GM23338 (cell line): ENCODE data around the gene MAPK8IP3. TPM values are rescaled to one million over a fixed set of nuclear protein-coding genes. Genes with fewer than 3 reads are reported as not detected.

Experiments used
- ATAC-seq: fragments of 200-7000 bp; cut with Tn5 transposase; 3 replicates; pipeline ENCODE4 v1.9.1; 2020
- DNase-seq: peaks from one replicate; pipeline ENCODE4 v3.0.0-alpha.2; 2015; ENCODE audit warnings: low spot score
- H2AFZ ChIP-seq: fragments of 200-600 bp; sonication (generic); 2 replicates; pipeline ENCODE4 v1.8.0; 2016; ENCODE audit warnings: antibody characterized with exemption, mild to moderate bottlenecking, moderate library complexity
- H3F3A ChIP-seq: fragments of 200-600 bp; sonication (generic); replicated peaks from 2 replicates; pipeline ENCODE4 v1.8.0; 2017; ENCODE audit warnings: antibody characterized with exemption, mixed run types, low read depth
- H3K27ac ChIP-seq: fragments of 200-600 bp; sonication (generic); 2 replicates; pipeline ENCODE4 v1.6.1; 2016; ENCODE audit warnings: low read depth
- H3K27me3 ChIP-seq: fragments of 200-600 bp; sonication (generic); 2 replicates; pipeline ENCODE4 v1.8.0; 2016; ENCODE audit warnings: mild to moderate bottlenecking, mixed run types, moderate library complexity; ENCODE audit not compliant: insufficient read depth
- H3K36me3 ChIP-seq: fragments of 200-600 bp; sonication (generic); 2 replicates; pipeline ENCODE4 v1.8.0; 2016; ENCODE audit warnings: mild to moderate bottlenecking; ENCODE audit not compliant: insufficient read depth
- H3K4me1 ChIP-seq: fragments of 200-600 bp; sonication (generic); 2 replicates; pipeline ENCODE4 v1.8.0; 2016; ENCODE audit warnings: mild to moderate bottlenecking, moderate library complexity; ENCODE audit not compliant: insufficient read depth
- H3K4me2 ChIP-seq: fragments of 200-600 bp; sonication (generic); 2 replicates; pipeline ENCODE4 v1.7.1; 2017; ENCODE audit warnings: mixed run types
- H3K4me3 ChIP-seq: fragments of 200-600 bp; sonication (generic); 2 replicates; pipeline ENCODE4 v1.6.1; 2016; ENCODE audit warnings: mixed run types
- H3K79me2 ChIP-seq: fragments of 200-600 bp; sonication (generic); replicated peaks from 2 replicates; pipeline ENCODE4 v1.8.0; 2017; ENCODE audit warnings: mild to moderate bottlenecking; ENCODE audit not compliant: insufficient read depth
- H3K9me2 ChIP-seq: fragments of 200-600 bp; sonication (generic); 2 replicates; pipeline ENCODE4 v1.8.0; 2017; ENCODE audit not compliant: insufficient read depth
- H4K20me1 ChIP-seq: fragments of 200-600 bp; sonication (generic); replicated peaks from 2 replicates; pipeline ENCODE4 v1.8.0; 2017; ENCODE audit warnings: mild to moderate bottlenecking; ENCODE audit not compliant: insufficient read depth
- H3K27ac Mint-ChIP-seq: 2 replicates; pipeline ENCODE4 v1.8.0; 2020; ENCODE audit warnings: inconsistent platforms, mild to moderate bottlenecking, moderate library complexity, mixed read lengths
- H3K27me3 Mint-ChIP-seq: 3 replicates; pipeline ENCODE4 v1.8.0; 2022; ENCODE audit warnings: low read depth, mild to moderate bottlenecking, moderate library complexity, mixed read lengths, inconsistent platforms; ENCODE audit not compliant: insufficient read depth, poor library complexity
- H3K36me3 Mint-ChIP-seq: 3 replicates; pipeline ENCODE4 v1.8.0; 2021; ENCODE audit warnings: low read depth, mild to moderate bottlenecking, inconsistent platforms, moderate library complexity, mixed read lengths
- H3K4me1 Mint-ChIP-seq: 3 replicates; pipeline ENCODE4 v1.8.0; 2020; ENCODE audit warnings: mild to moderate bottlenecking, inconsistent platforms, mixed read lengths
- H3K4me3 Mint-ChIP-seq: 3 replicates; pipeline ENCODE4 v1.8.0; 2021; ENCODE audit warnings: moderate library complexity, mild to moderate bottlenecking, inconsistent platforms, mixed read lengths
- H3K9me3 Mint-ChIP-seq: 3 replicates; pipeline ENCODE4 v1.8.0; 2020; ENCODE audit warnings: moderate library complexity, mild to moderate bottlenecking, inconsistent platforms, mixed read lengths
- CREB1 ChIP-seq: fragments of 250-450 bp; sonication (Bioruptor Pico); IDR thresholded peaks from 2 replicates; pipeline ENCODE4 v1.5.0; 2020; ENCODE audit warnings: low read depth, mild to moderate bottlenecking, moderate library complexity
- CTCF ChIP-seq, 2 experiments: fragments of 200-600 bp in 1 of 2; sonication (generic) in 1 of 2; conservative IDR thresholded peaks; 2 replicates each; pipeline versions ENCODE4 v1.5.1 to v1.6.1; 2016 to 2017; ENCODE audit warnings: antibody characterized with exemption in 2 of 2, low read depth in 2 of 2, mild to moderate bottlenecking in 2 of 2, moderate library complexity in 1 of 2
- ETS1 ChIP-seq: IDR thresholded peaks from 2 replicates; pipeline ENCODE4 v1.6.1; 2016; ENCODE audit warnings: antibody characterized with exemption
- EZH2 ChIP-seq: fragments of 200-600 bp; sonication (generic); IDR thresholded peaks from one replicate; pipeline ENCODE4 v1.8.0; 2017; ENCODE audit warnings: antibody characterized with exemption, mild to moderate bottlenecking, low read depth; ENCODE audit not compliant: unreplicated experiment
- EZH2phosphoT487 ChIP-seq: fragments of 200-600 bp; sonication (generic); IDR thresholded peaks from one replicate; pipeline ENCODE4 v1.8.1; 2018; ENCODE audit warnings: antibody characterized with exemption; ENCODE audit not compliant: unreplicated experiment
- JUNB ChIP-seq: IDR thresholded peaks from one replicate; pipeline ENCODE4 v1.6.1; 2016; ENCODE audit warnings: antibody characterized with exemption; ENCODE audit not compliant: unreplicated experiment
- NANOG ChIP-seq: IDR thresholded peaks from 2 replicates; pipeline ENCODE4 v1.6.1; 2016; ENCODE audit warnings: antibody characterized with exemption, borderline replicate concordance
- POLR2AphosphoS5 ChIP-seq: IDR thresholded peaks from 2 replicates; pipeline ENCODE4 v1.6.1; 2016; ENCODE audit warnings: antibody characterized with exemption, low read depth
- STAT1 ChIP-seq: IDR thresholded peaks from one replicate; pipeline ENCODE4 v1.6.1; 2016; ENCODE audit warnings: antibody characterized with exemption; ENCODE audit not compliant: unreplicated experiment
- ZNF114 ChIP-seq: fragments of 250-450 bp; sonication (Bioruptor Pico); IDR thresholded peaks from 2 replicates; pipeline ENCODE4 v1.5.0; 2020; ENCODE audit warnings: mild to moderate bottlenecking, moderate library complexity
- ZNF331 ChIP-seq: fragments of 250-450 bp; sonication (Bioruptor Pico); IDR thresholded peaks from 2 replicates; pipeline ENCODE4 v1.5.0; 2020; ENCODE audit warnings: low read depth, mild to moderate bottlenecking, moderate library complexity
- polyA plus RNA-seq: library from polyadenylated mRNA; unstranded; fragments of >200 nt; fragmentation: Nextera tagmentation; extraction: Ambion mirVana; gene quantifications from 2 replicates; pipeline ENCODE4 v1.2.1, GENCODE V29; 2016
- total RNA-seq: library from RNA; depleted of rRNA; stranded (reverse); fragments of >200 nt; shearing (Covaris generic); gene quantifications from 2 replicates; pipeline ENCODE4 v1.2.3, GENCODE V29; 2014
- TF ChIP-seq, protein P1 (sequence below): fragments of 250-450 bp; sonication (Bioruptor Pico); IDR thresholded peaks from 2 replicates; pipeline ENCODE4 v1.5.0; 2020; ENCODE audit warnings: mild to moderate bottlenecking, moderate library complexity
- TF ChIP-seq, protein P2 (sequence below): IDR thresholded peaks from one replicate; pipeline ENCODE4 v1.6.1; 2018; ENCODE audit warnings: antibody characterized with exemption; ENCODE audit not compliant: unreplicated experiment

MAPK8IP3 gene
- total and polyA plus RNA-seq, 2 experiments from 2014 or later: 11.3 to 58.4 TPM

DNA sequence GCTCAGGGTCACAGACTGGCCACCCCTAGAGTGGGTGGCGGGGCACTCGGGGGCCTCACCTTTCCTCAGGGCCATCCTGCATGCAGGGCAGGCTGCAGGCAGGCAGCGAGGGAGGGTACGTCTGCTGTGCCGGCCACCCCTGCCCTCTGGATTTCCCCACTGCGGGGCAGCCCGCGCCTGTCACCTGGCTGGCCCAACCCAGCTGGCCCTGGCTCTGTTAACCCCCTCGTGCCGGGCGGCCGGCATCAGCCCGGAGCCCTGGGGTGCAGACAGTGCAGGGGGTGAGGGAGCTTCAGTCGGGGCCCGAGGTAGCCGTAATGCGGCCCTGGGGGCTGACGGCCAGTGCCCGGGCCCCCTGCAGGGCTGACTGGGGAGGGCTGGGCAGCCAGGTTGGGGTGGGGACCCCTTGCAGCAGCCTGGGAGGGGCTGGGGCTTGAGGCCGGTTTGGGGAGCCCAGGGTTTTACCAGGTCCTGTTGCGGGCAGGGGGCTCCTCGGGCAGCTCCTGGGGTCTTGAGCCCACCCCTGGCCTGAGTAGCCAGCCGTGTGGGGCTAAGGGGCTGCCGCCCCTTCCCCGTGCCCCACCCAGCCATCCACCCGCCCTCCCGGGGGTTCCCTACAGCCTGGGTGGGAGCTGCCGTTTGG, 87.7 kb downstream of the MAPK8IP3 start, which contains the start of gene IGFALS:
IGFALS (minus strand) TSS at position 128 of the 643 bp plus-strand sequence; CDS start at position 75, 53 bp downstream.
- Histone ChIP-seq H2AFZ (no peak within 1 kb of the TSS), H3K36me3 (no peaks in the 10 kb centered on the region; the same call in 1 of the 2 replicates), H3F3A (no peaks in the 10 kb centered on the region), H3K4me2 (no peak within 1 kb of the TSS), H3K9me2 (no peaks in the 10 kb centered on the region), H4K20me1 (no peaks in the 10 kb centered on the region), H3K79me2 (no peaks in the 10 kb centered on the region), H3K27me3 (no peaks in the 10 kb centered on the region), H3K4me1 (no peaks in the 10 kb centered on the region), H3K4me3 (no peak within 1 kb of the TSS), H3K27ac (no peak within 1 kb of the TSS)
- no peak within 1 kb of the TSS for H3K27ac Mint-ChIP-seq
- ATAC-seq (peak; percentile 13), DNase-seq (no peak)
- no peaks in the 10 kb centered on the region for H3K27me3 Mint-ChIP-seq
- TF ChIP-seq CTCF (conservative IDR thresholded peaks at IDR 0.05; ENCODE audit: low read depth in 2 of 2) (no peak), ZNF331 (CRISPR knock-in tag) (no peak), EZH2phosphoT487 (no peak), CREB1 (CRISPR knock-in tag) (no peak), STAT1 (no peak), JUNB (no peak), NANOG (no peak), ZNF114 (no peak), ETS1 (no peak), POLR2AphosphoS5 (no peak), EZH2 (no peak)
- TF ChIP-seq, protein P1, sequence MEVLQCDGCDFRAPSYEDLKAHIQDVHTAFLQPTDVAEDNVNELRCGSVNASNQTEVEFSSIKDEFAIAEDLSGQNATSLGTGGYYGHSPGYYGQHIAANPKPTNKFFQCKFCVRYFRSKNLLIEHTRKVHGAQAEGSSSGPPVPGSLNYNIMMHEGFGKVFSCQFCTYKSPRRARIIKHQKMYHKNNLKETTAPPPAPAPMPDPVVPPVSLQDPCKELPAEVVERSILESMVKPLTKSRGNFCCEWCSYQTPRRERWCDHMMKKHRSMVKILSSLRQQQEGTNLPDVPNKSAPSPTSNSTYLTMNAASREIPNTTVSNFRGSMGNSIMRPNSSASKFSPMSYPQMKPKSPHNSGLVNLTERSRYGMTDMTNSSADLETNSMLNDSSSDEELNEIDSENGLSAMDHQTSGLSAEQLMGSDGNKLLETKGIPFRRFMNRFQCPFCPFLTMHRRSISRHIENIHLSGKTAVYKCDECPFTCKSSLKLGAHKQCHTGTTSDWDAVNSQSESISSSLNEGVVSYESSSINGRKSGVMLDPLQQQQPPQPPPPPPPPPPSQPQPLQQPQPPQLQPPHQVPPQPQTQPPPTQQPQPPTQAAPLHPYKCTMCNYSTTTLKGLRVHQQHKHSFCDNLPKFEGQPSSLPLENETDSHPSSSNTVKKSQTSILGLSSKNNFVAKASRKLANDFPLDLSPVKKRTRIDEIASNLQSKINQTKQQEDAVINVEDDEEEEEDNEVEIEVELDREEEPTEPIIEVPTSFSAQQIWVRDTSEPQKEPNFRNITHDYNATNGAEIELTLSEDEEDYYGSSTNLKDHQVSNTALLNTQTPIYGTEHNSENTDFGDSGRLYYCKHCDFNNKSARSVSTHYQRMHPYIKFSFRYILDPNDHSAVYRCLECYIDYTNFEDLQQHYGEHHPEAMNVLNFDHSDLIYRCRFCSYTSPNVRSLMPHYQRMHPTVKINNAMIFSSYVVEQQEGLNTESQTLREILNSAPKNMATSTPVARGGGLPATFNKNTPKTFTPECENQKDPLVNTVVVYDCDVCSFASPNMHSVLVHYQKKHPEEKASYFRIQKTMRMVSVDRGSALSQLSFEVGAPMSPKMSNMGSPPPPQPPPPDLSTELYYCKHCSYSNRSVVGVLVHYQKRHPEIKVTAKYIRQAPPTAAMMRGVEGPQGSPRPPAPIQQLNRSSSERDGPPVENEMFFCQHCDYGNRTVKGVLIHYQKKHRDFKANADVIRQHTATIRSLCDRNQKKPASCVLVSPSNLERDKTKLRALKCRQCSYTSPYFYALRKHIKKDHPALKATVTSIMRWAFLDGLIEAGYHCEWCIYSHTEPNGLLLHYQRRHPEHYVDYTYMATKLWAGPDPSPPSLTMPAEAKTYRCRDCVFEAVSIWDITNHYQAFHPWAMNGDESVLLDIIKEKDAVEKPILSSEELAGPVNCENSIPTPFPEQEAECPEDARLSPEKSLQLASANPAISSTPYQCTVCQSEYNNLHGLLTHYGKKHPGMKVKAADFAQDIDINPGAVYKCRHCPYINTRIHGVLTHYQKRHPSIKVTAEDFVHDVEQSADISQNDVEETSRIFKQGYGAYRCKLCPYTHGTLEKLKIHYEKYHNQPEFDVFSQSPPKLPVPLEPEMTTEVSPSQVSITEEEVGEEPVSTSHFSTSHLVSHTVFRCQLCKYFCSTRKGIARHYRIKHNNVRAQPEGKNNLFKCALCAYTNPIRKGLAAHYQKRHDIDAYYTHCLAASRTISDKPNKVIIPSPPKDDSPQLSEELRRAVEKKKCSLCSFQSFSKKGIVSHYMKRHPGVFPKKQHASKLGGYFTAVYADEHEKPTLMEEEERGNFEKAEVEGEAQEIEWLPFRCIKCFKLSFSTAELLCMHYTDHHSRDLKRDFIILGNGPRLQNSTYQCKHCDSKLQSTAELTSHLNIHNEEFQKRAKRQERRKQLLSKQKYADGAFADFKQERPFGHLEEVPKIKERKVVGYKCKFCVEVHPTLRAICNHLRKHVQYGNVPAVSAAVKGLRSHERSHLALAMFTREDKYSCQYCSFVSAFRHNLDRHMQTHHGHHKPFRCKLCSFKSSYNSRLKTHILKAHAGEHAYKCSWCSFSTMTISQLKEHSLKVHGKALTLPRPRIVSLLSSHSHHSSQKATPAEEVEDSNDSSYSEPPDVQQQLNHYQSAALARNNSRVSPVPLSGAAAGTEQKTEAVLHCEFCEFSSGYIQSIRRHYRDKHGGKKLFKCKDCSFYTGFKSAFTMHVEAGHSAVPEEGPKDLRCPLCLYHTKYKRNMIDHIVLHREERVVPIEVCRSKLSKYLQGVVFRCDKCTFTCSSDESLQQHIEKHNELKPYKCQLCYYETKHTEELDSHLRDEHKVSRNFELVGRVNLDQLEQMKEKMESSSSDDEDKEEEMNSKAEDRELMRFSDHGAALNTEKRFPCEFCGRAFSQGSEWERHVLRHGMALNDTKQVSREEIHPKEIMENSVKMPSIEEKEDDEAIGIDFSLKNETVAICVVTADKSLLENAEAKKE (CRISPR knock-in tag): no peak
- TF ChIP-seq, protein P2, sequence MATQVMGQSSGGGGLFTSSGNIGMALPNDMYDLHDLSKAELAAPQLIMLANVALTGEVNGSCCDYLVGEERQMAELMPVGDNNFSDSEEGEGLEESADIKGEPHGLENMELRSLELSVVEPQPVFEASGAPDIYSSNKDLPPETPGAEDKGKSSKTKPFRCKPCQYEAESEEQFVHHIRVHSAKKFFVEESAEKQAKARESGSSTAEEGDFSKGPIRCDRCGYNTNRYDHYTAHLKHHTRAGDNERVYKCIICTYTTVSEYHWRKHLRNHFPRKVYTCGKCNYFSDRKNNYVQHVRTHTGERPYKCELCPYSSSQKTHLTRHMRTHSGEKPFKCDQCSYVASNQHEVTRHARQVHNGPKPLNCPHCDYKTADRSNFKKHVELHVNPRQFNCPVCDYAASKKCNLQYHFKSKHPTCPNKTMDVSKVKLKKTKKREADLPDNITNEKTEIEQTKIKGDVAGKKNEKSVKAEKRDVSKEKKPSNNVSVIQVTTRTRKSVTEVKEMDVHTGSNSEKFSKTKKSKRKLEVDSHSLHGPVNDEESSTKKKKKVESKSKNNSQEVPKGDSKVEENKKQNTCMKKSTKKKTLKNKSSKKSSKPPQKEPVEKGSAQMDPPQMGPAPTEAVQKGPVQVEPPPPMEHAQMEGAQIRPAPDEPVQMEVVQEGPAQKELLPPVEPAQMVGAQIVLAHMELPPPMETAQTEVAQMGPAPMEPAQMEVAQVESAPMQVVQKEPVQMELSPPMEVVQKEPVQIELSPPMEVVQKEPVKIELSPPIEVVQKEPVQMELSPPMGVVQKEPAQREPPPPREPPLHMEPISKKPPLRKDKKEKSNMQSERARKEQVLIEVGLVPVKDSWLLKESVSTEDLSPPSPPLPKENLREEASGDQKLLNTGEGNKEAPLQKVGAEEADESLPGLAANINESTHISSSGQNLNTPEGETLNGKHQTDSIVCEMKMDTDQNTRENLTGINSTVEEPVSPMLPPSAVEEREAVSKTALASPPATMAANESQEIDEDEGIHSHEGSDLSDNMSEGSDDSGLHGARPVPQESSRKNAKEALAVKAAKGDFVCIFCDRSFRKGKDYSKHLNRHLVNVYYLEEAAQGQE: no peak
- no peaks in the 10 kb centered on the region for H3K4me1 Mint-ChIP-seq
- H3K4me3 Mint-ChIP-seq: no peak within 1 kb of the TSS
- peaks cover 28% of the 10 kb centered on the region for H3K36me3 Mint-ChIP-seq
- peaks cover 25% of the 10 kb centered on the region for H3K9me3 Mint-ChIP-seq
